GM18907 (cell line): ENCODE results near the gene CGB8.
"Not testable (repeated sequence)": the region's sequence is repeated elsewhere in the genome, so short reads cannot be mapped to it uniquely, and the experiment has no call there.

Source experiments
- ATAC-seq: cut with Tn5 transposase; IDR thresholded peaks from one replicate; pipeline ENCODE4 v1.9.1; 2021; ENCODE audit warnings: mild to moderate bottlenecking, moderate library complexity; ENCODE audit not compliant: unreplicated experiment

CGB8 gene

DNA sequence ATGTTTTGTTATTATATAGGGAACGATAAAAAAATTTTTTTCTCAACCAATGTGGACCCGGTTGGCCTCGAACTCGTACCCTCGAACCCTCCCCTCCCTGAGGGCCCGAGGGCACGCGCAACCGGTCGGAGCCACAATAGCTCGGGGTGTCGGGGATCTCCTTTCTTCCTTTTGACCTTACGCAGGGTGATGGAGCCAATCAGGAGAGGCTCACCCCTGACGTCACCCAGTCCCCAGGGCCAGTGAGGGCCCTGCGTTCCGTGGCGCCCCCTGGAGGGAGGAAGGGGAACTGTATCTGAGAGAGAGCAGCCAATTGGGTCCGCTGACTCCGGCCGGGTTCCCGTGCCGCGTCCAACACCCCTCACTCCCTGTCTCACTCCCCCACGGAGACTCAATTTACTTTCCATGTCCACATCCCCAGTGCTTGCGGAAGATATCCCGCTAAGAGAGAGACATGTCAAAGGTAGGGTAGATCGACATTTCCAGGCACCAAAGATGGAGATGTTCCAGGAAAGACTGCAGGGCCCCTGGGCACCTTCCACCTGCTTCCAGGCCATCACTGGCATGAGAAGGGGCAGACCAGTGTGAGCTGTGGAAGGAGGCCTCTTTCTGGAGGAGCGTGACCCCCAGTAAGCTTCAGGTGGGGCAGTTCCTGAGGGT is 17.1 kb downstream of the CGB8 start, which contains the start of gene CGB2:
Gene CGB2 (plus strand): TSS at position 249 of the 660 bp plus-strand sequence. CDS start 206 bp downstream, at position 455.
- not testable (repeated sequence) for ATAC-seq

DNA sequence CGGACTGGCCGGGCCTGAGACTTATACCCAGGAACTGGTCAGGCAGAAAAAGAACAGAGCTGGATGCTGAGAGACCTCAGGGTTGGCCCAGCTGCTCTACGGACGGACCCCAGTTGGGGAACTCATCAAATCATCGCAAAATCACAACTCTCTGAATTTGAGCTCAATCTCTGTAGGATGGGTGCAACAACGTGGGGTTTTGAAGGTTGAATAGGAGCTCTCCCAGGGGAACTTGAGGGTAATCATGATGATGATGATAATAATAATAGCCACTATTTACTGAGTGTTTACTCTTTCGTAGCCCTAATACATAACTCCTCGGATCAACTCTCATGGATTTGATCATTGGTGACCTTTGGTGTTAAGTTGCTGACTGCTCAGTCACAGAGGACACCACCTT is 18.6 kb downstream of the CGB8 start:
- ATAC-seq: not testable (repeated sequence)

DNA sequence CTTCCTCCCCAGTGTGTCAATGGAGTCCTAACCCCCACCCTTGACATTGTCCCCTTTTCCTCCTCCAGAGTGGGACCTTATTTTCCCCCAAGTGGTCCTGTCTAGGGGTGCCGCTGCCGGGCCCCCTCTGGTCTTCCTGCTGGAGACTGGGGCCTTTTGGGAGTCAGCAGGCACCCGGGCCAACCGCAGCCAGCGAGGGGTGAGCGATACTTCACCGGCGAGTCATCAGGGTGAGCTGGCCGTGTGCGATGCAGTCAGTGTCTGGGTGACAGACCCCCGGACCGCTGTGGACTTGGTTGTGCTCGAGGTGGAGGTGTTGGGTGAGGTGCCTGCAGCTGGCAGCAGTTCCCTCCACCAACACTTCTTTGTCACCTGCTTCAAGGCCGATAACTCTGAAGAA is 19.2 kb downstream of the CGB8 start:
- not testable (repeated sequence) for ATAC-seq

DNA sequence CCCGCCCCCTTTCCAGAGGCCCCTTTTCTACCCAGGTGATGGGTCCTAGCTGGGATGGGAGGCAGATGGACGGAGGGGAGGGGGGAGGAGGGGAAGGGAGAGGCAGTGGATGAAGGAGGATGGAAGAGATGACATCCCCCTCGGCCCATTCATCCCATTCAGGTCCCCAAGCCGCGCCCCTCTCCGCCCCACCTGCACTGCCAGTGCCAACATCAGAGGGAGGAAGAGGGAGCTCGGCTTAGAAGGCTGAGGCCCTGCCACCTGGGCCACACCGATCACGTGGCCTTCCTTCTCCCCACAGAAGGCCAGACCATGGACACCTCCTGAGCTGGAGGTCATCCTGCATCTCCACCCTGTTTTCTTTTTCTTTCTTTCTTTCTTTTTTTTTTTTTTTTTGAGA is 20.2 kb downstream of the CGB8 start:
- ATAC-seq: not testable (repeated sequence)

DNA sequence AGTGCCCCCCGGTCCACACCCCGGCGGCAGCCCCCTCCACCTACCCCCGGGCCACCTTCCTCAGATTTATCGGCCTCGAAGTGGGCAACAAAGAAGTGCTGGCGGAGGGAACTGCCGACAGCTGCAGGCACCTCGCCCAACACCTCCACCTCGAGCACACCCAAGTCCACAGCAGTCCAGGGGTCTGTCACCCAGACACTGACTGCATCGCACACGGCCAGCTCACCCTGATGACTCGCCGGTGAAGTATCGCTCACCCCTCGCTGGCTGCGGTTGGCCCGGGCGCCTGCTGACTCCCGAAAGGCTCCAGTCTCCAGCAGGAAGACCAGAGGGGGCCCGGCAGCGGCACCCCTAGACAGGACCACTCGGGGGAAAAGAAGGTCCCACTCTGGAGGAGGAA is 23.3 kb downstream of the CGB8 start:
- not testable (repeated sequence) for ATAC-seq

DNA sequence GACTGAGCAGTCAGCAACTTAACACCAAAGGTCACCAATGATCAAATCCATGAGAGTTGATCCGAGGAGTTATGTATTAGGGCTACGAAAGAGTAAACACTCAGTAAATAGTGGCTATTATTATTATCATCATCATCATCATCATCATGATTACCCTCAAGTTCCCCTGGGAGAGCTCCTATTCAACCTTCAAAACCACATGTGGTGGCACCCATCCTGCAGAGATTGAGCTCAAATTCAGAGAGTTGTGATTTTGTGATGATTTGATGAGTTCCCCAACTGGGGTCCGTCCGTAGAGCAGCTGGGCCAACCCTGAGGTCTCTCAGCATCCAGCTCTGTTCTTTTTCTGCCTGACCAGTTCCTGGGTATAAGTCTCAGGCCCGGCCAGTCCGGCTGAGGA is 23.8 kb downstream of the CGB8 start:
- ATAC-seq: not testable (repeated sequence)

DNA sequence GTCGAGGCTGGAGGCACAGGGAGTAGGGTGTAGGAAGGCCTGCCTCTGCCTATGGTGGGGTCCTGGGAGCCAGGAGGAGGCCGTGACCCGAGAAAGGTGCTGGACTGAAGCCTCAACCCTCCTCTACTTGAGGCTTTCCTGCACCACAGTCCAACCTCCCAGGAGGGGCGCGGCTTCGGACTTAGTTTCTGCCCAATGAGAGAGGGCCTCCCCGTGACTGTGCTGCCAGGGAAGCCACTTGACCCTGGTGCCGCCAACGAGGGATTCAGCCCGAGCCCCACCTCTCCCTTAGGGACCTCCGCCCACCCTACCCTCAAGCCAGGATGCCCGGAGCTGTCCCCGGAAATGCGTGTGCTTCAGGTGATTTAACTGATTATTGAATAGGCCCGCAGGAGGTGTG is 24.7 kb downstream of the CGB8 start, which contains the start of gene CGB3:
Gene CGB3 (minus strand): TSS at position 101 of the 400 bp plus-strand sequence. CDS start 362 bp downstream, outside the sequence.
- ATAC-seq: not testable (repeated sequence)

DNA sequence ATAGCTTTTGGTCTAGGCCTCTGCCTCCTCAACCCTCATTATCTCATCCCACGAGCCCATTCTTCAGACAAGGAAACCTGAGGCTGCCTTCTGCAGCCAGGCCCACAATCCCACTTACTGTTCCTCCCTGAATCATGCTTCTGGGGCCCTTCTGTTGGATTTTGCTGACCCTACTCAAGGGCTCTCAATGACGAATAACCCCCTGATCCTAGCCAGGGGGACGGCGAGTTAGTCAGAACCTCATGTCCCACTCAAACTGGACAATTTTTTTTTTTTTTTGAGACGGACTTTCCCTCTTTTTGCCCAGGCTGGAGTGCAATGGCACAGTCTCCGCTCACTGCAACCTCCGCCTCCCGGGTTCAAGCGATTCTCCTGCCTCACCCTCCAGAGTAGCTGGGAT is 26.8 kb downstream of the CGB8 start:
- no peak for ATAC-seq

DNA sequence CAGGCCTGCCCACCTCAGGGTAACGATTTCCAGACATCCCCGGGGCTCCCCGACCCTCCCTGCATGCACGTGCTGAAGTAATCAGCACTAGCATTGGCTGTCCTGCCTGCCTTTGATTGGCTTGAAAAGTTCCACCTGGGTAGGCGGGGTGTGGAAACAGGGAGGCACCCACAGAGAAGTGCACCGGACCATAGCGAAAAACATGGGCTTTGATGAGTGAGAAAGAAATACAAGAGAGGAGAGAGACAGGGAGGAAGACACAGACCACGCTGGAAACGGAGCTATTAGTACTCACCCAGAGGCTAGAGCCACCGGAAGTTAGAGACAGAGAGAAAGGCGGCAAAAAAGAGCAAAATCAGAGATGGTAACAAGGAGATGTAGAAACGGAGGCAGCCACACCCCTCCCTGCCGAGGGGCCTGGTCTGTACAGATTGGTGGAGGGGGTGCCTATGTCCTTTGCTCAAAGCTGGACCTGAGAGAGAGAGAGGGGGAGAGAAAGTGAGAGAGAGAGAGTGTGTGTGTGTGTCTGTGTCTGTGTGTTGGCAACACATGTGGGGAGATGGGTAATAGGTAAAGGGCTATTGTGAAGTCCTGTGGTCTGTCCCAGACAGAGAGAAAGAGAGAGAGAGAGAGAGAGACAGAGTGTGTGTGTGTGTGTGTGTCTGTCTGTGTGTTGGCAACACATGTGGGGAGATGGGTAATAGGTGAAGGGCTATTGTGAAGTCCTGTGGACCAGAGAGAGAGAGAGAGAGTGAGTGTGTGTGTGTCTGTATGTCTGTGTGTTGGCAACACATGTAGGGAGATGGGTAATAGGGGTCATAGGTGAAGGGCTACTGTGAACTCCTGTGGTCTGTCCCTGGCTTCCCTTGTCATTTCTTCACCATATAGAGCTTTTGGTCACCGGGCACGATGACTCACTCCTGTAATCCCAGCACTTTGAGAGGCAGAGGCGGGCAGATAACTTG is 27.7 kb downstream of the CGB8 start:
- ATAC-seq: no peak

DNA sequence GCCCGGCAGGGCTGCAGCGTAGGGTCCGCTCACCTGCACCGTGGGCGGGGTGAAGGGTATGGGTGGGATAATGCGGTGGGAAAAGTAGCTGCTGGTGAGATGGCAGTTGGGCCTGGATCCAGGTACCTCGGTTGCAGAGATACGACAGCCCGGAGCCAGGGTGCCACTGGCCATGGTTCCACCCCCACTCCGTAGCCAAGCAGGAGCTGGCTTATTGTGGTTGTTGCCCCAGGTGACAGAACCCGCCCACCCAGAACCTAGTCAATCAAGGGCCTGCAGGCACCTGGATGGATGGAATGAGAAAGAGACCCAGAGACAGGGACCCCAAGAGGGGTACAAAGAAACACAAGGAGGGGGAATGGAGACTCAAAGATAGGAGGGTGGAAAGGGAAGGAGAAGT is 28.6 kb downstream of the CGB8 start:
- ATAC-seq: no peak

DNA sequence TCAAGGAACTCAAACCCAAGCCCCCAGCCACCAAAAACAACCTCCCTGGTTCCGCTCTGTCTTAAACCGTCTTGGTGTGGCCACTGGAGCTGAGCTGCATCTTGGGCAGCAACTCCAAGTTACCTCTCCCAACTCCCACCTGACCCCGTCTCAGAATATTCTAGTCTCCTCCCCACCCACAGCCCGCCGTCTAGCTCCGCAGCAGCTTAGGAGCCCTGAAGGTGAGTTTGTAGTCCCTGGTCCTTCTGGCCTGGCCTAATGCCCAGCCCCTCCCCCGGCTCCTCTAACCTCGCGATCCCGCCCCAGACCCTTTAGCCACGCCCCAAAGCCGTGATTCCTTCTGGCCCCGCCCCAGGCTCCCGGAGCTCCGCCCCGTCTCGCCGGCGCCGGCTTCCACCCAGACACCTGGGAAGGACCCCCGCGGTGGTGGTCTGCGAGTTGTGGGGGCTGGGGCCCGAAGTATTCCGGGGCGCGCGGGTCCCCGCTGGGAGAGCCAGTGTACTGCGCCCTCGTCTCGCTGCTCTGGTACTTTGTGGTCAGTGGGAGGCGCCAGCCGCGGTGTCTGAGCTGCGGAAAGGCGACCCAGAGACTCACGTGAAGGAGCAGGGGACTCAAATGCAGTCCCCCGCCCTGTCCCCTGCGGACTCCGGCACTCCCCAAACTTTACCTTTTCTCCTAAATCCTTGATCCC is 29.5 kb downstream of the CGB8 start:
- ATAC-seq: no peak

DNA sequence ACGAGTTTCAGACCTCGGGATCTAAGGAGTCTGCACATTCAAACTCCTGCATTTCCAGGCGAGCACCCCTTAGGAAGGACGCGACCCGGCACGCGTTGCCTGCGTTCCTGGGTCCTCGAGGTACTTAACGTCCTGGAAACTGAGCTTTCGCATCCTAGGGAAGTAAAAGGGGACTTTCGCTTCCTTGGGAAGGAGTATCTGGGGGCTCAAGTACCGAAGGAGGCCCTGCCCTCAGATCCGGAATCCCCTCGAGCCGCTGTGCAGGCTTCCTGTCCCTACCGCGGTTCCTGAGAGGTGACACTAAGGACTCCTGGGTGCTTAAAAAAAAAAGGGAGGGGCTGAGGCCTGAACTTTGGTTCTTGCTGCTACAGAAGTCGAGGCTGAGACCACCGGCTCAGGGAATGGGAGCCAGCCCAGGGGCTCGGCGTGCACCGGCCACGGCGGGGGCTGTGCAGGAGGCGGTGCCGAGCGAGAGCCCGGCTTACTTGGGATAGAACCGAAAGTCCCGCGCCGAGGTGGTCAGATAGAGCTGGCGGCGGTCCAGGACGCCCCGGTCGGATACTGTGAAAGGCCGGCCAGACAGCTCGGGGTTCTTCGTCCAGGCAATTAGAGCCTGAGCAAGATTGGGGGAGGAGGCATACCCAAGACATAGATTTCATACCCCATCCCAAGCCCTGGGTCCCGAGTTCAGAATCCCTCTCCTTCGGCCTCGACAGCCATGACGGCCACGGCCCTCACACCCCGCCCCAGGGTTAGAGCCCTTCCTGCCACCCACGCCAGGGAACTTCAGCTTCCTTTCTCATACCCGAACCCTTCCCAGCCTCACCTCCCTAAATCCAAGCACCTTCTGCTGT is 30.3 kb downstream of the CGB8 start:
- ATAC-seq: not testable (repeated sequence)

DNA sequence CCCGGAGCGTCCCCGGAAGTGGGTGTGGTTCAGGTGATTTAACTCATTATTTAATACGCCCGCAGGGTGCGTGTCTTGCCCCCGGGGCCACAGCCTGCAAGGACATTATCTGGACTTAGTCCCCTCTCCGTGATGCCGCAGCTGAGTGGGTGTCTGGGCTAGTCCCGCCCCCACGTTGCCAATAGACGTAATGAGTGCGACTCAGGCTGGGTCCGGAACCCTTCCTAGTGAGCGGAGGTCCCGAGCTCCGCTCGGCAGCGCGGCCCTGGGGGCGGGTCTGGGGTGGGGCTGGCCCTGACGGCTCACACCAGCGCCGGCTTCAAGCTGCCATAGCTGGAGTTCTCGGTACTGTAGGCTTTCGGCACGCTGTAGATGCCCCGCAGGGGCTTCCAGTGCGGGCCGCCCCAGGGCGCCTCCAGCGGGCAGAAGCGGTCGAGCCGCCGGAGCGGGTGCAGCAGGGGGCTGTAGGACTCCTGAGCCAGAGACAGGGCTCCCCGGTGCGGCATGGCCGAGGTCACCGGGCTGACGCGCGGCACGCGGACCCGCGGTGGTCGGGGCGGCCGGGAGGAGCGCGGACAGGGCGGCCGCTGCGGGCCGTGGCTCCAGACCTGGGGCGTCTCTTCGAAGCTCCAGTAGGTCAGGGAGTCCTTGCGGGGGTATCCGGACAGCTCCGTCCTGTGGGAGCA is 31.1 kb downstream of the CGB8 start:
- ATAC-seq: no peak

DNA sequence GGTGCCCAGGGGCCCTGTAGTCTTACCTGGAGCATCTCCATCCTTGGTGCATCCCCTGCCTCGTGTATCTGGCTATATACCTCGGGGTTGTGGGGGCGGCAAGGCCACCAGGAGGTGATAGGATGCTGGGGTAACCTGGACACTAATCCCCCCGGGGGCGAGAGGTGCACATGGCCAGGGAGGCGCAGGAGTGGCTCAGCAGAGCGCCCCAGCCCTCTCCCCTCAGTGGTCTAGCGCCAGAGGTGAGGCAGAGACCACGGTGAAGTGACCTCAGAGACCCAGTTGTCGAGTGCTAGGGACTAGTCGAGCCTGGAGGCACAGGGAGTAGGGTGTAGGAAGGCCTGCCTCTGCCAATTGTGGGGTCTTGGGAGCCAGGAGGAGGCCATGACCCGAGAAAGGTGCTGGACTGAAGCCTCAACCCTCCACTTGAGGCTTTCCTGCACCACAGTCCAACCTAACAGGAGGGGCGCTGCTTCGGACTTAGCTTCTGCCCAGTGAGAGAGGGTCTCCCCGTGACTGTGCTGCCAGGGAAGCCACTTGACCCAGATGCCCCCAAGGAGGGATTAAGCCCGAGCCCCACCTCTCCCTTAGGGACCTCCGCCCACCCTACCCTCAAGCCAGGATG is 31.8 kb downstream of the CGB8 start, which contains the start of gene LHB:
Gene LHB (minus strand): TSS at position 51 of the 625 bp plus-strand sequence. CDS start 10 bp downstream, at position 41.
- ATAC-seq: no peak

DNA sequence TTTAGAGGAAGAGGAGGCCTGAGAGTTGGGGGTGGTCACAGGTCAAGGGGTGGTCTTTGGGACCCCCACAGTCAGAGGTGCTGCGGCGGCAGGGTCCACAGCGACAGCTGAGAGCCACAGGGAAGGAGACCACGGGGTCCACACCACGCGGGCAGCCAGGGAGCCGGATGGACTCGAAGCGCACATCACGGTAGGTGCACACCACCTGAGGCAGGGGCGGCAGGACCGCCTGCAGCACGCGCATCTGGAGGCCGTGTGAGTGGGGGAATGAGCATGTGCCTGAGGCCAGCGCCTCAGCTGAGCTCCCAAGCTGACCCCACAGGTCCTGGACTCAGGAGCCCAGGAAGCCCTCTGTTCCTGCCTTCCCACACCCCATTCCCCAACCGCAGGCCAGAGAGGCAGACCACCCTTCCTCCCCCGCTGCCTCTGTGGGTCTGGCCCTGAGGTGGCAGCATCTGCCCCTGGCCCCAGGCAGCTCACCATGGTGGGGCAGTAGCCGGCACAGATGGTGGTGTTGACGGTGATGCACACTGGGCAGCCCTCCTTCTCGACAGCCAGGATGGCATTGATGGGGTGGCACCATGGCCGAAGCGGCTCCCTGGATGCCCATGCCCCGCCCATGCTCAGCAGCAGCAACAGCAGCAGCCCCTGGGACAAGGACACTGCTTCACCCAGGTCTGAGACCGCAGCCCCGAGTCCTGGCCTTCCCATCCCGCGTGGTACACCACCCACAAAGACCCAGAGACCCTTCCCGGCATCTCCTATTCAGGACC is 32.7 kb downstream of the CGB8 start:
- ATAC-seq: no peak

DNA sequence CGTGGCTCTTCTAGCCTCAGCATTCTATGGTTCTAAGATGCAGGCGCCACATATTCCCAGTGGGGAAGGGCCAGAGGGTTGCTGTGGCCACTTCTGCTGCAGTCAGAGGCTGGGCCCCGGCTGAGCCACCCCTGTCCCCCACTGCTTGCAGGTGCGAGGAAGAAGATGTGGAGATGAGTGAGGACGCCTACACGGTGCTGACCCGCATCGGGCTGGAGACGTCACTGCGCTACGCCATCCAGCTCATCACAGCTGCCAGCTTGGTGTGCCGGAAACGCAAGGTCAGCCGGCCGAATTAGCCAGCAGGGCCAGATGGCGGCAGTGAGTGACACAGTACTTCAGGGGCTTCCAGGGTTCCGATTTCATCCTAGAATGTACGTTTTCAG is 34.0 kb downstream of the CGB8 start:
- ATAC-seq: no peak

DNA sequence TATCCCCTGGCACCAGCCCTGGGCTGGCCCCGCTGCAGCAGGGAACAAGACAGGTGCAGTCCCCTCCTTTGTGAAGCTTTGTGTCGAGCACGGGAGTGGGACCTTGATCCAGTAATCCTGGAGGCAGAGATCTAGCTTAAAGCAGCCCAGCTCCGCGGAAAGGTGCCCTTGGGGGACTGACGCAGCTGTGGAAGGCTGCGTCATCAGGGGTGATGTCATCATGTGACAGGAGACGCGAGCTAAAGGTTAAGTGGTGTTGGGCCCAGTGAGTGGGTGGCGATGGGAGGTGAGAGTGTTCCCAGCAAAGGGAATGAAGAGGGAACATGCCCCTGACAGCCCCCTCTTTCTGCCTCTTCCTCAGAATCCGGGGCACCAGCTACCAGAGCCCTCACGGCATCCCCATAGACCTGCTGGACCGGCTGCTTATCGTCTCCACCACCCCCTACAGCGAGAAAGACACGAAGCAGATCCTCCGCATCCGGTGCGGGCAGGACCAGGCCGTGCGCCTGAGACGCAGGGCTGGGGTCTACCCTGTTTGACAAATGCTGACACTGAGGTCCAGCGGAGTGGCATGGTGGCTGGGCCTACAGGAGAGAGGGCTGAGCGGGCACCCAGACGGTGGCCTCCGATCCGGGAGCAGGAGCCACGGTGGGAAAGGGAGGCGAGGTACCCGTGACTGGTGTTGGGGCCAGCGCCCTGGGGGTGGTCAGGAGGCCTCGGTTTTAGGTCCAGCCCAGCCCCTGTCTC is 34.6 kb downstream of the CGB8 start:
- ATAC-seq: no peak

DNA sequence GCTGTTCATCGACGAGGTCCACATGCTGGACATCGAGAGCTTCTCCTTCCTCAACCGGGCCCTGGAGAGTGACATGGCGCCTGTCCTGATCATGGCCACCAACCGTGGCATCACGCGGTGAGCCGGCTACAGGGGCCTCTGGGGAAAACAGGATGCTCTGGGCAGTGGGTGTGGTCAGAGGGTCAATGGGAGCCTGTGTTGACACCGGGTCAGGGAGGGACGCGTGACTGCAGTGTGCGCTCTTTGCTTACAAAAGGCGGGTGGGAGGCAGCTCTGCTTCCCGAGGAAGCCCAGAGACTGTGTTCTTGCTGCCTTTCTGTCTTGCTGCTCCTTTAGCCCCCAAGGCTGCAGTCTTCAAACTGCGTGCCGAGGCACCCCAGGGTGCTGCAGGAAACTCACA is 37.7 kb downstream of the CGB8 start:
- ATAC-seq: no peak
